Adrenal gland (tissue), 5 donors: Measurements from ENCODE around the gene ACVR1B.

Source experiments
- POLR2A ChIP-seq, 2 donors: fragments of 450-650 bp; IDR thresholded peaks; one replicate each; pipeline ENCODE4 v1.6.1; 2017; ENCODE audit warnings: antibody characterized with exemption in 2 of 2, mild to moderate bottlenecking in 2 of 2, moderate library complexity in 1 of 2
- TF ChIP-seq, protein P1 (sequence below), 6 experiments: fragments of 450-650 bp in 4 of 6; fragments of 200-600 bp in 2 of 6; sonication (generic) in 1 of 6; IDR thresholded peaks; 1 replicate in 5 of 6; 2 replicates in 1 of 6; pipeline versions ENCODE4 v1.5.1 to v1.8.0; 2016 to 2021; ENCODE audit warnings: antibody characterized with exemption in 6 of 6, mild to moderate bottlenecking in 2 of 6, moderate library complexity in 1 of 6
- donor health status: DM: no; HTN: no; CAD: no.

GRCh38 chr12:51908876-51909592 lies 42.5 kb upstream of the ACVR1B start:
- TF ChIP-seq, protein P1, sequence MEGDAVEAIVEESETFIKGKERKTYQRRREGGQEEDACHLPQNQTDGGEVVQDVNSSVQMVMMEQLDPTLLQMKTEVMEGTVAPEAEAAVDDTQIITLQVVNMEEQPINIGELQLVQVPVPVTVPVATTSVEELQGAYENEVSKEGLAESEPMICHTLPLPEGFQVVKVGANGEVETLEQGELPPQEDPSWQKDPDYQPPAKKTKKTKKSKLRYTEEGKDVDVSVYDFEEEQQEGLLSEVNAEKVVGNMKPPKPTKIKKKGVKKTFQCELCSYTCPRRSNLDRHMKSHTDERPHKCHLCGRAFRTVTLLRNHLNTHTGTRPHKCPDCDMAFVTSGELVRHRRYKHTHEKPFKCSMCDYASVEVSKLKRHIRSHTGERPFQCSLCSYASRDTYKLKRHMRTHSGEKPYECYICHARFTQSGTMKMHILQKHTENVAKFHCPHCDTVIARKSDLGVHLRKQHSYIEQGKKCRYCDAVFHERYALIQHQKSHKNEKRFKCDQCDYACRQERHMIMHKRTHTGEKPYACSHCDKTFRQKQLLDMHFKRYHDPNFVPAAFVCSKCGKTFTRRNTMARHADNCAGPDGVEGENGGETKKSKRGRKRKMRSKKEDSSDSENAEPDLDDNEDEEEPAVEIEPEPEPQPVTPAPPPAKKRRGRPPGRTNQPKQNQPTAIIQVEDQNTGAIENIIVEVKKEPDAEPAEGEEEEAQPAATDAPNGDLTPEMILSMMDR (IDR thresholded peaks at IDR 0.05): no peak
- no peak for TF ChIP-seq POLR2A (IDR thresholded peaks at IDR 0.05)
